ENCODE results near the gene MYO5C.

The MYO5C gene

GRCh38 chr15:52280326-52281084, 15.1 kb downstream of the MYO5C start:
- TF ChIP-seq CTCF (IDR thresholded peaks at IDR 0.05; ENCODE audit: insufficient read depth, low read depth, low read length, missing control alignments), result no peak
- H3K4me3 ChIP-seq (ENCODE audit: low read depth, low read length), result no peak overlapping the region
- no peak for DNase-seq (ENCODE audit: low read depth)

DNA sequence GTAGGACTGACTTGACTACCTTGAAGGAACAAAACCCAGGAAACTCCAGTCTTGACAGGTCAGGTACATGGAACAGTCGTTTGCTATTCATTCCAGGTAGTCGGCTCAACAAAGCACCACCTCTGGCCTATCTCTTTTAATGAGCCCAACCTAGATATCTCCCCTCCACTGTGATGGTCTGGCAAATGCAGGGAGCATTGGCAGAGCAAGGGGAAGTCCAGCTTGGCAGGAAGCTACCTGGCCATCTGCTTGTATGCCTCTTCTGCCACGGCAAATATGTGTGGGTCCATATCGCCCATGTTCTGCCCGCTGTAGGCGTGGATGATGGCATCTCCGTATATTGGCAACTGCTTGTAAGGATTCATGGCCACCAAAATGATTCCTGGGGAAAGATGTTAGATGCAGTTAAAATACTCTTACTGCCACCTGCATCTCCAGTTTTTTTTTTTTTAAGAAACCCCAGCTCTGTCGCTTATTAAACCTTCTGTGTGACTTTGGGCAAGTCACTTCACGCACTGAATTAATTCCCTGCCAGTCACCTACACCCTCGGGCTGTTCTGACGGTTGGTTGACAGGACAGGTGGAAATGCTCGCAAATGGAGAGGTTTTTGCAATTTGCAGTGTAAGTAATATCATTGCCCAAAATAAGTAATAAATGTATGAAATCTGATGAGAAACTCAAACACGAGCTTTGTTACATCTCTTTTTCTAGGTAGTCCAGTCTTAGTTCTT, 16.8 kb downstream of the MYO5C start:
- DNase-seq (ENCODE audit: low read depth), result no peak
- H3K4me3 ChIP-seq (ENCODE audit: low read depth, low read length), result no peak overlapping the region
- TF ChIP-seq CTCF (IDR thresholded peaks at IDR 0.05; ENCODE audit: insufficient read depth, low read depth, low read length, missing control alignments), result no peak

DNA sequence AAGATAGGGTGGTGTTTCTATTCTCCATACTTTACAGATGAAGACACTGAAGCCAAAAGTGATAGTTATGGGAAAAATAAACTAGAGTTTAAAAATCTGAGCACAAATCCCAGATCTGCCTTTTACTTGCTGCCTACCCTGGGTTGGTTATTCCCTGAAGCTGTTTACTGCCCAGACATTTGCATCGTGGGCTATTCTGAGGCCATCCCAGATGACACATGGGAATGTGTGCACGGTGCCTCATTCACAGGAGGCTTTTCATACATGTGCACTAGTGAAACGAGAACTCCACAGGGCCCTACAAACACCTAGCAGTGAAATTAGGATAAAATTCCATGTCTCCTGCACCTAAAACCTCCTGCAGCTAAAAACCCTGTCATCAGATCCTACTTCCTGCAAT, 17.5 kb downstream of the MYO5C start:
- no peak for TF ChIP-seq CTCF (IDR thresholded peaks at IDR 0.05; ENCODE audit: insufficient read depth, low read depth, low read length, missing control alignments)
- H3K4me3 ChIP-seq (ENCODE audit: low read depth, low read length), result no peak overlapping the region
- no peak for DNase-seq (ENCODE audit: low read depth)

DNA sequence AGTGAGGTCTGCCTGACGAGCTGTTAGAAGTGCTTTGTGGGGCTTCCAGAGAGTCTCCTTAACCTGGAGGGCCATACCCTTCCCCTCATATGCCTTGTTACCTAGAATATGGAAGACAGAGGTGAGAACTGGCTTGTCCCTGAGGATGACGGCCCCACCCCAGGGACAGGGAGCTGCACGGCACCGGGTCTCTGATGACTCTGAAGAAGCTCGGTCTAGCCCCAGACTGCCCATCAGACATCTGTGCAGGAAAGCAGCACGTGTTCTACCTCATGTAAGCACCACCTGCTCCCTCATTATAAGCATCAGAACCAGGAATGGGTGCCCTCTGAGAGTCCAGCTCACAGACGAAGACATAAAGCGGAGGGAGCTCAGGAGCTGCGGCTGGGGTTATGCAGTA, 18.0 kb downstream of the MYO5C start:
- no peak overlapping the region for H3K4me3 ChIP-seq (ENCODE audit: low read depth, low read length)
- DNase-seq (ENCODE audit: low read depth), result no peak
- no peak for TF ChIP-seq CTCF (IDR thresholded peaks at IDR 0.05; ENCODE audit: insufficient read depth, low read depth, low read length, missing control alignments)

GRCh38 chr15:52276256-52276770, 19.3 kb downstream of the MYO5C start:
- no peak overlapping the region for H3K4me3 ChIP-seq (ENCODE audit: low read depth, low read length)
- no peak for TF ChIP-seq CTCF (IDR thresholded peaks at IDR 0.05; ENCODE audit: insufficient read depth, low read depth, low read length, missing control alignments)
- no peak for DNase-seq (ENCODE audit: low read depth)

- no peak for TF ChIP-seq CTCF (IDR thresholded peaks at IDR 0.05; ENCODE audit: insufficient read depth, low read depth, low read length, missing control alignments)
- no peak overlapping the region for H3K4me3 ChIP-seq (ENCODE audit: low read depth, low read length)
- DNase-seq (ENCODE audit: low read depth), result no peak
Observed at GRCh38 chr15:52263563-52264282, 31.9 kb downstream of the MYO5C start.

Measured in GM12865 (cell line).